ENCODE measurements around the gene RNLS. TPM values are rescaled to one million over a fixed set of nuclear protein-coding genes. Genes with fewer than 3 reads are reported as not detected.
A peak's percentile ranks its signal among the peaks of the same experiment; 100 is the strongest.

RNLS gene
- polyA plus RNA-seq, 3 donors, result 3.3 to 3.9 (median 3.7) TPM

DNA sequence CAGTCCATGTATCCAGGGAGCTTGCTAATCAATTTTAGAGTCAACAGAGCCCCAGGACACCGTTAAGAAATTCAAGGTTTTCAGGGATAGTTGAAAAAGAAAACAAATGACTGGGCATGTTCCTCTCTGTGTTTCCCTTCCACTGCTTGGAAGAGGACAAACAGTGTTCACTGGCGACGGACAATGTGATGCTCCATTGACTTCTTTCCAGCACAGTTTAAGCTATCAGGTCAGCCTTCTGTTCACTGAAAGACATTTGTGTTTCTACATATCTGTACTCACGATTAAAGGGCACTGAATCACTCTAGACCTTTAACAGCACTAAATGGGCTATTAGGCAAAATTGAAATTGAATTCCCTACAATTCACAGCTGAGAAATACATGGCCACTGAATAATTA, 123.6 kb downstream of the RNLS start:
- no peak overlapping the region for H3K27ac Mint-ChIP-seq

DNA sequence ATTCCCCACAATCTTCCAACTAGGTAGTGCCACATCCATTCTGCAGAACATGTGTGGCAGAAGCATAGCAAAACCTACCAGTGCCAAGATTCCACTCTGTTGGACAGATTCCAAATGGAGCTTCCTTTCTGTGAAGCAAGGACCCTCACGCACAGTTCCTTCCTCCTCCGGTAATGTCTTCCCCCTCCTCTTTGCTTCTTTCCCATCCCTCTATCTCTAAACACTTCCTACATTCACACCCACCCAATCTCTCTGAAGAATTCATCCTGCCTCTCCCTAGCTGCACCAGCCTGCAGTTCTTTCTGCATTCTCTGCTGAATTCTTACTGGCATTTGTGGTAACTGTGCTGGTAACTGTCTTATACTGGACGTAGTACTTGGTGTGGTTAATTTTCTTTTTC, 124.9 kb downstream of the RNLS start:
- WGBS (ENCODE audit: insufficient coverage), result 0% methylated on average over 2 of the region's 3 CpGs
- Histone ChIP-seq H3K27ac (ENCODE audit: low read depth in 1 of 2, low read length in 2 of 2) (no peak overlapping the region), H3K9ac (ENCODE audit: insufficient read depth, low read length, poor library complexity, severe bottlenecking) (no peak overlapping the region), H3K36me3 (replicated peaks in 1 of 2; ENCODE audit: control insufficient read depth in 1 of 2, insufficient read depth in 2 of 2, low read length in 2 of 2) (no peaks in the 10 kb centered on the region), H3K9me3 (replicated peaks in 1 of 2; ENCODE audit: control insufficient read depth in 1 of 2, insufficient read depth in 1 of 2, low read length in 2 of 2) (no peaks in the 10 kb centered on the region), H4K20me1 (ENCODE audit: insufficient read depth, low read length) (no peaks in the 10 kb centered on the region), H3K27me3 (ENCODE audit: control insufficient read depth in 2 of 2, insufficient read depth in 2 of 2, low read length in 2 of 2) (no peaks in the 10 kb centered on the region), H3K4me3 (replicated peaks in 1 of 3; ENCODE audit: low read depth in 2 of 3, low read length in 3 of 3) (no peak overlapping the region), H3K79me2 (ENCODE audit: insufficient read depth, low read length) (no peaks in the 10 kb centered on the region), H3K4me2 (replicated peaks; ENCODE audit: extremely low read depth, low read length, poor library complexity, severe bottlenecking) (no peak overlapping the region), H2AFZ (ENCODE audit: insufficient read depth, low read depth, low read length, poor library complexity, severe bottlenecking) (no peak overlapping the region), H3K4me1 (ENCODE audit: control insufficient read depth in 1 of 2, insufficient read depth in 2 of 2, low read length in 2 of 2) (peaks cover 20 to 25% of the 10 kb centered on the region in 2 donors)
- Mint-ChIP-seq H3K9me3 (peaks cover 0 to 1% (median 0%) of the 10 kb centered on the region in 7 donors), H3K27ac (no peak overlapping the region), H3K27me3 (ENCODE audit: low read depth in 3 of 3) (peaks cover 0 to 2% (median 0%) of the 10 kb centered on the region in 3 donors), H3K4me3 (peak overlapping the region in 1 of 2 donors; percentile 37), H3K36me3 (no peaks in the 10 kb centered on the region), H3K4me1 (peaks cover 33% of the 10 kb centered on the region)
- TF ChIP-seq, protein P1, sequence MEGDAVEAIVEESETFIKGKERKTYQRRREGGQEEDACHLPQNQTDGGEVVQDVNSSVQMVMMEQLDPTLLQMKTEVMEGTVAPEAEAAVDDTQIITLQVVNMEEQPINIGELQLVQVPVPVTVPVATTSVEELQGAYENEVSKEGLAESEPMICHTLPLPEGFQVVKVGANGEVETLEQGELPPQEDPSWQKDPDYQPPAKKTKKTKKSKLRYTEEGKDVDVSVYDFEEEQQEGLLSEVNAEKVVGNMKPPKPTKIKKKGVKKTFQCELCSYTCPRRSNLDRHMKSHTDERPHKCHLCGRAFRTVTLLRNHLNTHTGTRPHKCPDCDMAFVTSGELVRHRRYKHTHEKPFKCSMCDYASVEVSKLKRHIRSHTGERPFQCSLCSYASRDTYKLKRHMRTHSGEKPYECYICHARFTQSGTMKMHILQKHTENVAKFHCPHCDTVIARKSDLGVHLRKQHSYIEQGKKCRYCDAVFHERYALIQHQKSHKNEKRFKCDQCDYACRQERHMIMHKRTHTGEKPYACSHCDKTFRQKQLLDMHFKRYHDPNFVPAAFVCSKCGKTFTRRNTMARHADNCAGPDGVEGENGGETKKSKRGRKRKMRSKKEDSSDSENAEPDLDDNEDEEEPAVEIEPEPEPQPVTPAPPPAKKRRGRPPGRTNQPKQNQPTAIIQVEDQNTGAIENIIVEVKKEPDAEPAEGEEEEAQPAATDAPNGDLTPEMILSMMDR (IDR thresholded peaks at IDR 0.05), result no peak
- intact Hi-C loops (cut with micrococcal nuclease), result no loop called here
- no peak for DNase-seq

More for the DNA sequence above, 123.6 kb downstream of the RNLS start:
- Histone ChIP-seq H3K4me3 (replicated peaks in 1 of 3; ENCODE audit: low read depth in 2 of 3, low read length in 3 of 3) (no peak overlapping the region), H3K9ac (ENCODE audit: insufficient read depth, low read length, poor library complexity, severe bottlenecking) (no peak overlapping the region), H3K36me3 (replicated peaks in 1 of 2; ENCODE audit: control insufficient read depth in 1 of 2, insufficient read depth in 2 of 2, low read length in 2 of 2) (no peaks in the 10 kb centered on the region), H3K27me3 (ENCODE audit: control insufficient read depth in 2 of 2, insufficient read depth in 2 of 2, low read length in 2 of 2) (no peaks in the 10 kb centered on the region), H3K4me2 (replicated peaks; ENCODE audit: extremely low read depth, low read length, poor library complexity, severe bottlenecking) (no peak overlapping the region), H3K27ac (ENCODE audit: low read depth in 1 of 2, low read length in 2 of 2) (no peak overlapping the region), H3K9me3 (replicated peaks in 1 of 2; ENCODE audit: control insufficient read depth in 1 of 2, insufficient read depth in 1 of 2, low read length in 2 of 2) (no peaks in the 10 kb centered on the region), H3K4me1 (ENCODE audit: control insufficient read depth in 1 of 2, insufficient read depth in 2 of 2, low read length in 2 of 2) (peaks cover 20 to 25% of the 10 kb centered on the region in 2 donors), H4K20me1 (ENCODE audit: insufficient read depth, low read length) (no peaks in the 10 kb centered on the region), H3K79me2 (ENCODE audit: insufficient read depth, low read length) (no peaks in the 10 kb centered on the region), H2AFZ (ENCODE audit: insufficient read depth, low read depth, low read length, poor library complexity, severe bottlenecking) (no peak overlapping the region)
- H3K4me1 Mint-ChIP-seq, result peaks cover 33% of the 10 kb centered on the region
- no peak overlapping the region for H3K4me3 Mint-ChIP-seq
- intact Hi-C loops (cut with micrococcal nuclease), result no loop called here
- WGBS (ENCODE audit: insufficient coverage), result 95% methylated on average over 3 of the region's 4 CpGs
- H3K9me3 Mint-ChIP-seq, result peaks cover 0 to 1% (median 0%) of the 10 kb centered on the region in 7 donors
- no peak for DNase-seq
- H3K36me3 Mint-ChIP-seq, result no peaks in the 10 kb centered on the region
- H3K27me3 Mint-ChIP-seq (ENCODE audit: low read depth in 3 of 3), result peaks cover 0 to 2% (median 0%) of the 10 kb centered on the region in 3 donors
- TF ChIP-seq, protein P1 (IDR thresholded peaks at IDR 0.05), result no peak

Measured in CD14-positive monocyte (primary cell).